K562 (cell line): Measurements from ENCODE around the gene FUCA2. TPM values are rescaled to one million over a fixed set of nuclear protein-coding genes. Genes with fewer than 3 reads are reported as not detected.

Experiments
- ATAC-seq: fragments of 200-7000 bp; cut with Tn5 transposase; 3 replicates; pipeline ENCODE4 v1.9.1; 2020; ENCODE audit warnings: moderate library complexity
- BruUV-seq: library from RNA; stranded (reverse); fragments of 400-500 nt; replicated peaks from 2 replicates; lab custom pipeline; 2021; lab: Mats Ljungman, UMichigan
- CTCF ChIA-PET: fragments of 300-600 bp; formaldehyde crosslinking; extraction: SDS; loops from one replicate; lab custom pipeline; 2021; ENCODE audit warnings: low intra/inter-chr PET ratio; lab: Yijun Ruan, JAX
- POLR2A ChIA-PET: fragments of 300-600, 350-650 bp; sonication (Branson Sonifier 250); formaldehyde crosslinking; extraction: SDS; loops from one replicate; lab custom pipeline; 2021; ENCODE audit warnings: antibody characterized with exemption, inconsistent platforms; lab: Yijun Ruan, JAX
- DNase-seq, 4 experiments: peaks; one replicate each; pipeline versions ENCODE4 v3.0.0 to v3.0.0-alpha.2; 2011 to 2018; ENCODE audit warnings: low spot score in 3 of 4, mixed read lengths in 3 of 4; ENCODE audit errors: extremely low read depth in 1 of 4
- FAIRE-seq: peaks from 2 replicates; lab custom pipeline; 2011; peaks lifted over from hg19 to GRCh38; lab: Jason Lieb, UNC
- H2AFZ ChIP-seq: 2 replicates; pipeline ENCODE4 v1.6.0; 2011; ENCODE audit warnings: low read depth, low read length, control low read depth, inconsistent platforms
- H3K27ac ChIP-seq: fragments of 200-600 bp; 3 replicates; pipeline ENCODE4 v1.8.0; 2011; ENCODE audit warnings: low read depth, mild to moderate bottlenecking, control low read depth, inconsistent platforms, low read length, moderate library complexity, mixed read lengths; ENCODE audit errors: extremely low read depth
- H3K27me3 ChIP-seq, 2 experiments: fragments of 300-600 bp in 1 of 2; 2 replicates in 1 of 2; 3 replicates in 1 of 2; pipeline versions ENCODE4 v1.6.0 to v1.8.0; 2011; ENCODE audit warnings: inconsistent platforms in 2 of 2, low read length in 2 of 2, mild to moderate bottlenecking in 1 of 2, mixed read lengths in 1 of 2, moderate library complexity in 1 of 2; ENCODE audit not compliant: control insufficient read depth in 2 of 2, insufficient read depth in 2 of 2
- H3K36me3 ChIP-seq: fragments of 300-600 bp; 3 replicates; pipeline ENCODE4 v1.8.0; 2011; ENCODE audit warnings: mild to moderate bottlenecking, low read length, inconsistent platforms; ENCODE audit not compliant: control insufficient read depth, insufficient read depth
- H3K4me1 ChIP-seq, 2 experiments: fragments of 200-600 bp in 1 of 2; replicated peaks in 1 of 2; 2 replicates in 1 of 2; 3 replicates in 1 of 2; pipeline versions ENCODE4 v1.5.1 to v1.8.0; 2011; ENCODE audit warnings: inconsistent platforms in 2 of 2, low read length in 2 of 2, mild to moderate bottlenecking in 1 of 2, mixed read lengths in 1 of 2, moderate library complexity in 1 of 2; ENCODE audit not compliant: control insufficient read depth in 2 of 2, insufficient read depth in 2 of 2
- H3K4me2 ChIP-seq: 2 replicates; pipeline ENCODE4 v1.6.1; 2011; ENCODE audit warnings: low read length, control low read depth, inconsistent platforms, mixed read lengths; ENCODE audit not compliant: insufficient read depth
- H3K4me3 ChIP-seq: fragments of 200-600 bp; sonication (generic), shearing (Covaris generic); 2 replicates; pipeline ENCODE4 v1.5.1; 2016; ENCODE audit warnings: control low read depth, inconsistent platforms
- H3K79me2 ChIP-seq: fragments of 200-600 bp; 3 replicates; pipeline ENCODE4 v1.8.0; 2011; ENCODE audit warnings: low read length, inconsistent platforms; ENCODE audit not compliant: control insufficient read depth, insufficient read depth
- H3K9ac ChIP-seq, 2 experiments: 2 replicates each; pipeline versions ENCODE4 v1.6.0 to v1.6.1; 2011; ENCODE audit warnings: low read depth in 2 of 2, low read length in 2 of 2, control low read depth in 1 of 2, inconsistent platforms in 1 of 2, mild to moderate bottlenecking in 1 of 2, mixed read lengths in 1 of 2; ENCODE audit not compliant: insufficient read depth in 1 of 2
- H3K9me1 ChIP-seq: one replicate; pipeline ENCODE4 v1.6.0; 2011; ENCODE audit warnings: inconsistent platforms, mild to moderate bottlenecking, low read length, moderate library complexity; ENCODE audit not compliant: control insufficient read depth, insufficient read depth
- H3K9me3 ChIP-seq: replicated peaks from 2 replicates; pipeline ENCODE4 v1.5.1; 2011; ENCODE audit warnings: low read depth, low read length, inconsistent platforms; ENCODE audit not compliant: control insufficient read depth, insufficient read depth
- H4K20me1 ChIP-seq: replicated peaks from 2 replicates; pipeline ENCODE4 v1.6.1; 2011; ENCODE audit warnings: low read length, inconsistent platforms, mixed read lengths; ENCODE audit not compliant: control insufficient read depth, insufficient read depth
- CBFB ChIP-seq: sonication (generic); formaldehyde crosslinking; IDR thresholded peaks from 2 replicates; pipeline ENCODE4 v1.4.0; 2020; ENCODE audit warnings: mild to moderate bottlenecking, missing genetic modification reagents
- CBX1 ChIP-seq: sonication (generic); IDR thresholded peaks from 2 replicates; pipeline ENCODE4 v1.6.1; 2016; ENCODE audit warnings: antibody characterized with exemption, low read depth, mild to moderate bottlenecking
- CEBPB ChIP-seq: fragments of 450-650 bp; IDR thresholded peaks from 2 replicates; pipeline ENCODE4 v1.6.1; 2016; ENCODE audit warnings: missing genetic modification characterization, missing compliant biosample characterization
- HNRNPK ChIP-seq: fragments of 200-400 bp; formaldehyde crosslinking; IDR thresholded peaks from one replicate; pipeline ENCODE4 v1.6.1; 2018; ENCODE audit warnings: mild to moderate bottlenecking, low read depth, low read length; ENCODE audit not compliant: poor library complexity, severe bottlenecking
- SMAD4 ChIP-seq: fragments of 250-450 bp; sonication (Bioruptor Pico); conservative IDR thresholded peaks from 2 replicates; pipeline ENCODE4 v1.8.0; 2021; ENCODE audit warnings: inconsistent platforms, mild to moderate bottlenecking, moderate library complexity
- ZNF174 ChIP-seq: fragments of 250-450 bp; sonication (Bioruptor Pico); IDR thresholded peaks from 2 replicates; pipeline ENCODE4 v1.4.0; 2020; ENCODE audit warnings: mild to moderate bottlenecking
- ZNF24 ChIP-seq: fragments of 450-650 bp; IDR thresholded peaks from 2 replicates; pipeline ENCODE4 v1.6.1; 2016
- WGBS: fragments of 100-300 bp; shearing (Covaris generic); methylation state at CpG from one replicate; pipeline ENCODE4 v1.1.6; 2016; ENCODE audit warnings: low coverage, mixed read lengths; ENCODE audit not compliant: insufficient coverage; ENCODE audit errors: missing lambda C conversion rate; 5-methylcytosine and 5-hydroxymethylcytosine counted together
- in situ Hi-C: fragments of 300-500 bp; cut with MboI; formaldehyde crosslinking; loops from 4 replicates; pipeline ENCODE4 v1.15.0; 2018; ENCODE audit warnings: inconsistent platforms, mixed read lengths
- intact Hi-C: fragments of 100-400 bp; cut with micrococcal nuclease; formaldehyde crosslinking; loops from 2 replicates; pipeline ENCODE4 v1.14.2; 2022
- polyA plus RNA-seq, 8 experiments: library from polyadenylated mRNA; depleted of rRNA in 4 of 8; stranded (reverse) in 5 of 8; unstranded in 3 of 8; fragments of >200 nt; fragmentation: Nextera tagmentation in 2 of 8; fragmentation: Illumina TruSeq in 1 of 8; extraction: Ambion mirVana in 2 of 8; extraction: Trizol in 1 of 8; gene quantifications; 2 replicates each; pipeline versions ENCODE4 v1.2.1 to v1.2.3, GENCODE V29; 2011 to 2014; ENCODE audit warnings: inconsistent platforms in 1 of 8, missing spikeins in 1 of 8
- total RNA-seq, 7 experiments: library from RNA; depleted of rRNA in 6 of 7; stranded (reverse); fragments of >200 nt in 6 of 7; fragmentation: Illumina TruSeq in 2 of 7; extraction: Trizol in 2 of 7; gene quantifications; 2 replicates each; pipeline versions ENCODE4 v1.2.1 to v1.2.3, GENCODE V29; 2011 to 2021; ENCODE audit warnings: low replicate concordance in 1 of 7
- TF ChIP-seq, protein P1 (sequence below): fragments of 450-650 bp; formaldehyde crosslinking; IDR thresholded peaks from 2 replicates; pipeline ENCODE4 v1.4.0; 2020; ENCODE audit warnings: mild to moderate bottlenecking, mixed read lengths
- TF ChIP-seq, protein P2 (sequence below), 2 experiments: fragments of 200-800 bp in 1 of 2; sonication (Bioruptor generic) in 1 of 2; sonication (generic) in 1 of 2; formaldehyde crosslinking in 1 of 2; IDR thresholded peaks in 1 of 2; conservative IDR thresholded peaks in 1 of 2; 2 replicates each; pipeline versions ENCODE4 v1.5.0 to v1.6.1; 2016 to 2020; ENCODE audit warnings: missing compliant biosample characterization in 1 of 2, missing genetic modification characterization in 1 of 2, missing genetic modification reagents in 1 of 2

The FUCA2 gene
- total and polyA plus RNA-seq, 9 of the 15 experiments (the other 6 are each of a cell fraction or from before 2014, with no cell fraction given), result 20.6 to 112 (median 79.3) TPM

DNA sequence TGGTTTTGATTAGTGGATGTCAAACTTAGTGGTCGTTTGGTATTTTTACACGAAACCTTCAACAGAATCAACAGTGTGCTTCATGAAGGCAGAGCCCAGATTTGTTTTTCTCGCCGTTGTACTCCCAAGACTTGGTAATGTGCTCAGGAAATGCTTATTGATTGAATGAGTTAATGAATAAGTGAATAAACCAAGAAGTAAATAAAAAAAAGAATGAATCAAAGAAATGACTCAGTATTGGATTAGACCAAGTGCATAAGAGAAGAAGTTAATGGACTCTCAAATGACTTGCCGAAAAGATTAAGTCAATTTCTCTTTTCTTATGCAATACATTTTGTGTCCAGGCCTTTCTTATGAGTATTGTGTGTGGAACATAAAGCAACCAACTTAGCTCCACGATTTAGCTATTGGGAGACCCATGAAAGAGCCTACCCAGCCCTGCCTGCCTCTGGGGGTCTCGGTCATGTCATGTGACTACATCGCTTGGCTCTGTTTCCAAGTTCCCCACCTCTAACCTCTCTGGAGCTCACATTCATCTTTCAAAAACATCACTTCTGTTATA lies 10.6 kb upstream of the FUCA2 start:
- Histone ChIP-seq H3K36me3 (no peaks in the 10 kb centered on the region), H3K27me3 (no peaks in the 10 kb centered on the region; a peak in 1 of 5 replicates), H3K27ac (no peak overlapping the region), H3K9ac (no peak overlapping the region), H2AFZ (no peak overlapping the region), H3K9me1 (no peaks in the 10 kb centered on the region), H3K4me3 (no peak overlapping the region), H3K4me2 (no peak overlapping the region), H3K4me1 (no peaks in the 10 kb centered on the region), H3K79me2 (no peaks in the 10 kb centered on the region), H3K9me3 (no peaks in the 10 kb centered on the region), H4K20me1 (no peaks in the 10 kb centered on the region)
- intact Hi-C loops (no loop called here), in situ Hi-C loops (no loop called here)
- ChIA-PET POLR2A (no interaction called here), CTCF (no interaction called here)
- DNase-seq (no peak), ATAC-seq (no peak), FAIRE-seq (no peak)
- peak; percentile 26; the same call in 1 of the 2 replicates for TF ChIP-seq CEBPB (tag)
- TF ChIP-seq, protein P1, sequence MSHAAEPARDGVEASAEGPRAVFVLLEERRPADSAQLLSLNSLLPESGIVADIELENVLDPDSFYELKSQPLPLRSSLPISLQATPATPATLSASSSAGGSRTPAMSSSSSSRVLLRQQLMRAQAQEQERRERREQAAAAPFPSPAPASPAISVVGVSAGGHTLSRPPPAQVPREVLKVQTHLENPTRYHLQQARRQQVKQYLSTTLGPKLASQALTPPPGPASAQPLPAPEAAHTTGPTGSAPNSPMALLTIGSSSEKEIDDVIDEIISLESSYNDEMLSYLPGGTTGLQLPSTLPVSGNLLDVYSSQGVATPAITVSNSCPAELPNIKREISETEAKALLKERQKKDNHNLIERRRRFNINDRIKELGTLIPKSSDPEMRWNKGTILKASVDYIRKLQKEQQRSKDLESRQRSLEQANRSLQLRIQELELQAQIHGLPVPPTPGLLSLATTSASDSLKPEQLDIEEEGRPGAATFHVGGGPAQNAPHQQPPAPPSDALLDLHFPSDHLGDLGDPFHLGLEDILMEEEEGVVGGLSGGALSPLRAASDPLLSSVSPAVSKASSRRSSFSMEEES, result peak; percentile 32; the same call in 1 of the 2 replicates
- TF ChIP-seq SMAD4 (CRISPR knock-in tag), result no peak
- no TSS peak for BruUV-seq
- WGBS, result 25% methylated on average over 8 of the region's 8 CpGs

DNA sequence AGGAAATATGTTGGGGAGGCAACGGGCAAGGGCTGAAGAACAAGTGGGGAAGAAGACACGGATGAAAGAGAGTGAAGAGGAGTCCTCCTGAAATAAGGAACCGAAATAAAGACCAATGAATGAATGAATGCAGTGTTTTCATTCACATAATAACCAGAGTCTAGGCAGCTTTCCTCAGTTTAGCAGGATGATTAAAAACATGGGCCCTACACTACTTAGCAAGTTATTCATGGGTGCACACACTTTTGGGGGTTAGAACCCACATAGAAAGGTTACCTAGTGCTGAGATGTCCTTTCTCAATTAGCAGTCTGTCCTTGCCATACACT lies 5.9 kb upstream of the FUCA2 start:
- Histone ChIP-seq H3K4me3 (no peak overlapping the region), H3K4me1 (peaks cover 3% of the 10 kb centered on the region in 2 experiments; a peak in 1 of 5 replicates), H4K20me1 (no peaks in the 10 kb centered on the region), H3K9ac (no peak overlapping the region), H3K79me2 (no peaks in the 10 kb centered on the region), H3K27ac (no peak overlapping the region), H3K4me2 (no peak overlapping the region), H3K9me1 (no peaks in the 10 kb centered on the region), H3K9me3 (no peaks in the 10 kb centered on the region), H2AFZ (no peak overlapping the region), H3K36me3 (no peaks in the 10 kb centered on the region), H3K27me3 (no peaks in the 10 kb centered on the region)
- in situ Hi-C loops, result no loop called here
- 20% methylated on average over 3 of the region's 3 CpGs for WGBS
- no TSS peak for BruUV-seq
- ChIA-PET CTCF (no interaction called here), POLR2A (no interaction called here)
- ATAC-seq, result no peak
- DNase-seq, result no peak
- intact Hi-C loops, result no loop called here
- no peak for FAIRE-seq
- no peak for TF ChIP-seq HNRNPK
- TF ChIP-seq ZNF24, result peak; percentile 60; the same call in 1 of the 2 replicates
- TF ChIP-seq CBX1, result no peak
- TF ChIP-seq ZNF174, result no peak
- no peak for TF ChIP-seq CBFB (CRISPR knock-in tag)
- TF ChIP-seq, protein P2, sequence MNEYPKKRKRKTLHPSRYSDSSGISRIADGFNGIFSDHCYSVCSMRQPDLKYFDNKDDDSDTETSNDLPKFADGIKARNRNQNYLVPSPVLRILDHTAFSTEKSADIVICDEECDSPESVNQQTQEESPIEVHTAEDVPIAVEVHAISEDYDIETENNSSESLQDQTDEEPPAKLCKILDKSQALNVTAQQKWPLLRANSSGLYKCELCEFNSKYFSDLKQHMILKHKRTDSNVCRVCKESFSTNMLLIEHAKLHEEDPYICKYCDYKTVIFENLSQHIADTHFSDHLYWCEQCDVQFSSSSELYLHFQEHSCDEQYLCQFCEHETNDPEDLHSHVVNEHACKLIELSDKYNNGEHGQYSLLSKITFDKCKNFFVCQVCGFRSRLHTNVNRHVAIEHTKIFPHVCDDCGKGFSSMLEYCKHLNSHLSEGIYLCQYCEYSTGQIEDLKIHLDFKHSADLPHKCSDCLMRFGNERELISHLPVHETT (CRISPR knock-in tag; conservative IDR thresholded peaks at IDR 0.05 in 1 of 2, IDR thresholded peaks at IDR 0.05 in 1 of 2), result no peak
